ENCODE data around the gene VSX2. TPM values are rescaled to one million over a fixed set of nuclear protein-coding genes. Genes with fewer than 3 reads are reported as not detected.

VSX2 gene
- total and polyA plus RNA-seq, 4 donors, result not detected

- WGBS, 2 donors, result 96 to 99% methylated on average over 7 of the region's 7 CpGs
- no peaks in the 10 kb centered on the region for H3K27me3 ChIP-seq (ENCODE audit: control insufficient read depth in 3 of 3, insufficient read depth in 3 of 3, low read length in 2 of 3)
- ATAC-seq (ENCODE audit: insufficient read depth, low FRiP score) (no peak), DNase-seq (no peak)
- H3K36me3 ChIP-seq (ENCODE audit: control insufficient read depth in 4 of 4, insufficient read depth in 4 of 4, low read length in 4 of 4), result peaks cover 0 to 63% (median 34%) of the 10 kb centered on the region in 4 donors
- H3K4me3 ChIP-seq, result no peak overlapping the region
- TF ChIP-seq CTCF (IDR thresholded peaks at IDR 0.05; ENCODE audit: control extremely low read depth, extremely low read depth), result no peak
- H3K9ac ChIP-seq (ENCODE audit: insufficient read depth in 1 of 2, low read length in 2 of 2), result no peak overlapping the region
- H3K4me1 ChIP-seq (ENCODE audit: control insufficient read depth in 5 of 5, insufficient read depth in 5 of 5, low read length in 5 of 5), result no peaks in the 10 kb centered on the region
- H3K9me3 ChIP-seq (ENCODE audit: control insufficient read depth in 4 of 4, insufficient read depth in 3 of 4, low read length in 3 of 4), result no peaks in the 10 kb centered on the region
- no peak overlapping the region for H3K27ac ChIP-seq (ENCODE audit: low read depth in 1 of 2, low read length in 1 of 2)
Observed at GRCh38 chr14:74286736-74287135, 47.5 kb downstream of the VSX2 start.

- Histone ChIP-seq H3K4me3 (no peak overlapping the region), H3K27ac (ENCODE audit: low read depth in 1 of 2, low read length in 1 of 2) (no peak overlapping the region), H3K4me1 (ENCODE audit: control insufficient read depth in 5 of 5, insufficient read depth in 5 of 5, low read length in 5 of 5) (no peaks in the 10 kb centered on the region), H3K36me3 (ENCODE audit: control insufficient read depth in 4 of 4, insufficient read depth in 4 of 4, low read length in 4 of 4) (peaks cover 0 to 68% (median 45%) of the 10 kb centered on the region in 4 donors), H3K27me3 (ENCODE audit: control insufficient read depth in 3 of 3, insufficient read depth in 3 of 3, low read length in 2 of 3) (no peaks in the 10 kb centered on the region), H3K9me3 (ENCODE audit: control insufficient read depth in 4 of 4, insufficient read depth in 3 of 4, low read length in 3 of 4) (no peaks in the 10 kb centered on the region), H3K9ac (ENCODE audit: insufficient read depth in 1 of 2, low read length in 2 of 2) (no peak overlapping the region)
- DNase-seq (no peak), ATAC-seq (ENCODE audit: insufficient read depth, low FRiP score) (no peak)
- no peak for TF ChIP-seq CTCF (IDR thresholded peaks at IDR 0.05; ENCODE audit: control extremely low read depth, extremely low read depth)
- WGBS, 2 donors, result 85 to 86% methylated on average over 5 of the region's 5 CpGs
Observed at GRCh38 chr14:74289801-74290200, 50.6 kb downstream of the VSX2 start.

- Histone ChIP-seq H3K9ac (ENCODE audit: insufficient read depth in 1 of 2, low read length in 2 of 2) (no peak overlapping the region), H3K4me3 (no peak overlapping the region), H3K27me3 (ENCODE audit: control insufficient read depth in 3 of 3, insufficient read depth in 3 of 3, low read length in 2 of 3) (no peaks in the 10 kb centered on the region), H3K27ac (ENCODE audit: low read depth in 1 of 2, low read length in 1 of 2) (no peak overlapping the region), H3K9me3 (ENCODE audit: control insufficient read depth in 4 of 4, insufficient read depth in 3 of 4, low read length in 3 of 4) (no peaks in the 10 kb centered on the region), H3K4me1 (ENCODE audit: control insufficient read depth in 5 of 5, insufficient read depth in 5 of 5, low read length in 5 of 5) (no peaks in the 10 kb centered on the region), H3K36me3 (ENCODE audit: control insufficient read depth in 4 of 4, insufficient read depth in 4 of 4, low read length in 4 of 4) (peaks cover under 1 to 74% (median 47%) of the 10 kb centered on the region in 4 donors)
- WGBS, 2 donors, result 81 to 88% methylated on average over 6 to 7 of the region's 7 CpGs
- no peak for ATAC-seq (ENCODE audit: insufficient read depth, low FRiP score)
- no peak for TF ChIP-seq CTCF (IDR thresholded peaks at IDR 0.05; ENCODE audit: control extremely low read depth, extremely low read depth)
- peak in 1 of 3 donors; percentile 11 for DNase-seq
Observed at GRCh38 chr14:74290415-74290814, 51.2 kb downstream of the VSX2 start.

GRCh38 chr14:74292061-74292460, 52.8 kb downstream of the VSX2 start:
- 88 to 92% methylated on average over 11 of the region's 11 CpGs for WGBS, 2 donors
- no peak overlapping the region for H3K9ac ChIP-seq (ENCODE audit: insufficient read depth in 1 of 2, low read length in 2 of 2)
- ATAC-seq (ENCODE audit: insufficient read depth, low FRiP score), result no peak
- H3K36me3 ChIP-seq (ENCODE audit: control insufficient read depth in 4 of 4, insufficient read depth in 4 of 4, low read length in 4 of 4), result peaks cover 2 to 72% (median 49%) of the 10 kb centered on the region in 4 donors
- no peak overlapping the region for H3K4me3 ChIP-seq
- H3K4me1 ChIP-seq (ENCODE audit: control insufficient read depth in 5 of 5, insufficient read depth in 5 of 5, low read length in 5 of 5), result no peaks in the 10 kb centered on the region
- no peak for TF ChIP-seq CTCF (IDR thresholded peaks at IDR 0.05; ENCODE audit: control extremely low read depth, extremely low read depth)
- no peak overlapping the region for H3K27ac ChIP-seq (ENCODE audit: low read depth in 1 of 2, low read length in 1 of 2)
- DNase-seq, result no peak
- no peaks in the 10 kb centered on the region for H3K27me3 ChIP-seq (ENCODE audit: control insufficient read depth in 3 of 3, insufficient read depth in 3 of 3, low read length in 2 of 3)
- H3K9me3 ChIP-seq (ENCODE audit: control insufficient read depth in 4 of 4, insufficient read depth in 3 of 4, low read length in 3 of 4), result no peaks in the 10 kb centered on the region

Measured in lung (tissue), 12 donors.